DMS114 treated with DMSO at 0.1 percent for 48 hours (cell line): ENCODE results near the gene GCN1.

ENCODE experiments used
- DNase-seq: peaks from one replicate; lab custom pipeline; 2025; ENCODE audit not compliant: unreplicated experiment; lab: John Stamatoyannopoulos, UW

The GCN1 gene

DNA sequence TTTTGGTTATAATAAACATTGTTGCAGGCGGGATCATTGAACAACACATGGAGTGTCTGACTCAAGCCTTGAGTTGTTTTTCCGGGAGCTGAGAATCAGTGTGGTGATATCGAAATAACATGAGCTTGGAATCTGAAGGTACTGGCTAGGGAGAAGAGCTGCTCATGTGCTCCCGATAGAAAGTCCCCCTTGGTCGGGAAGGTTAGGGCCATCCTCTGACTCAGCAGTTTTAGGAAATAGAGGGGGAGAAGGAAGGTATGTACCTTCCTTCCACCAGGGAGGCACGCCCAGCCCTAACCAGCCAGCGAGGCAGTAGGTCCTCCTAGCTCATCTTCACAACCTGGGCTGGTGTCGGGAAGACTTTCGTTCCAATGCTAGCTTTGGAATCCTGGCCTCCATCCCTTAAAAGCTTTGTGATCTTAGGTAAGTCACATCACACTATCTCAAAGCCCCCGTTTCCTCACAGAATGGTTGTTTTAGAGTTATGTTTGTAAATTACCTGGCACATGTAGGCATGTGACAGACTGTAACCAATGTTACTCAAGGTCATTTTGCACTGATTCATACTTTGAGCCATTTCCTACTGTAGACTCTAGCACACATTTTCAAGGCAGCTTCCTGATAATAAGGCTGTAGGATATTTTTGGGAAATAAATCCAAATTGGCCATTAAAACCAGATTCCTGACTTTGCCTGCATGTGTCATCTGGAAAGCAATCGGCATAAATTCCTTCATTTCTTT is 76.0 kb downstream of the GCN1 start:
- DNase-seq: no peak

GRCh38 chr12:120117961-120118320 is 76.6 kb downstream of the GCN1 start:
- DNase-seq: no peak

- peak; percentile 86 for DNase-seq
Measured at GRCh38 chr12:120116792-120117651, 77.5 kb downstream of the GCN1 start.

DNA sequence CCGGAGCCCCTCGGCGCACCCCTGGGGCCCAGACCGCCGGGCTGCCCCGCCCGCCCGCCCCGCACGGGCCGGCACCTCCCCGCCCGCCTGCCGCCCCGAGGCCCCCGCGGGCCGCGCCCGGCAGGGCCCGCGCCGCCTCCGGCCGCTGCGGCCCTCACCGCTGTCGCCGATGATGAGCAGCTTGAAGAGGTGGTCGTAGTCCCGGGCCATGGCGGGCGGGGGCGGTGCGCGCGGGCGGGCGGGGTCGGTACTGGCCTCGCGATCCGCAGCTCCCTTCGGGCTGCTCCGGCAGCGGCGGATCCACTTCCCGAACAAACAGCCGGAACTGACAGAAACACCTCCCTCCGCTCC is 78.1 kb downstream of the GCN1 start, which contains the start of gene RAB35:
Gene RAB35 (minus strand): TSS at position 313 of the 351 bp plus-strand sequence. CDS start 103 bp downstream, at position 210.
- DNase-seq: no peak

- DNase-seq: peak; percentile 28
Measured at GRCh38 chr12:120115692-120116440, 78.6 kb downstream of the GCN1 start.

GRCh38 chr12:120115066-120115465 is 79.4 kb downstream of the GCN1 start:
- DNase-seq: no peak

GRCh38 chr12:120110550-120111501 is 83.7 kb downstream of the GCN1 start:
- no peak for DNase-seq

GRCh38 chr12:120109570-120110267 is 84.8 kb downstream of the GCN1 start:
- DNase-seq: no peak

DNA sequence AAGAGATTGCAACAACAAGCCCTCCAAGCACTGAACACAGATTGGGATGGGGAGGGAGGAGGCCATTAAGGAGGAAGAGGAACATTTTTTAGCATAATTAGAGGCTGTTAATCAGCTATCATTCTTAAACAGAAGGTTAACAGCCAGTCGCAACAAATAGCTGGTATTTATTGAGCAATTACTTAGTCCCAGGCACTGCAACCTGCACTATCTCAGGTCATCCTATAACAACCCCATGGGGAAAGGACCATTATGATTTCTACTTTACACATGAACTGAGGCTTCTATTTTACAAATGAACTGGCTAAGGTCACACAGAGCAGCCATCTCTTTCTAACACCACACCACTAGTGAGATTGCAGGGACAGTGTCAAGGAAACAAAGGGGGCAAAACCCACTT is 88.4 kb downstream of the GCN1 start:
- no peak for DNase-seq

DNA sequence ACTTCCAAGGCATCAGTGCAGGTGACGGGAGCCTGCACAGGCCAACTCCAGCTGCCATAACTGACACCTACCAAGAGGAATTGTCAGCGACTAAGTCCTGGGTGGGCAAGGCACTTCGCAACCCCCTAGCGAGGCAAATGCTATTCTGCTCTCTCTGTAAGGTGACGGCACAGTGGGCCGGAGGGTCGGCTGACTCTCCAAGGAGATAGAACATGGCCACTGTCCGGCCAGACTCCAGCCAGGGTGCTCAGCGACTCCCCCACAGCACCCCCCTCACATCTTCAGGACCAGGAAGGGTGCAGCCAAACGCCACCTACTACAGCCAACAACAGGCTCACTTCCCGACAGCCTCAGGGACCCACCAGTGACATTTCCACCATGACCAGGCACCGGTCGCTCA is 91.1 kb downstream of the GCN1 start:
- DNase-seq: no peak

DNA sequence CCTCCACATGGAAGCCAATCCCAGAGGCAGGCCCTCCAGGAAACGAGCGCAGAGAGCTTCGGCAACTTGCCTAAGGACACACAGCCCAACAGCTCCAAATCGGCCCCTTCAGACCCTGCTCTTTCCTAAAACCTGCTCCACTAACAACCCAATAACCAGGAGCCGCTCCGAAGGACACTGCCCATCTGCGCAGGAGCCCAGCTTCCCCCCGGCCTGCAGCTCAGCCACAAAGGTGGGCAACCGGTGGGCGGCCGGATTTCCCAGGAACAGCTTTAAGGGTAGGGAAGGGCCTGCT is 91.5 kb downstream of the GCN1 start:
- DNase-seq: no peak

DNA sequence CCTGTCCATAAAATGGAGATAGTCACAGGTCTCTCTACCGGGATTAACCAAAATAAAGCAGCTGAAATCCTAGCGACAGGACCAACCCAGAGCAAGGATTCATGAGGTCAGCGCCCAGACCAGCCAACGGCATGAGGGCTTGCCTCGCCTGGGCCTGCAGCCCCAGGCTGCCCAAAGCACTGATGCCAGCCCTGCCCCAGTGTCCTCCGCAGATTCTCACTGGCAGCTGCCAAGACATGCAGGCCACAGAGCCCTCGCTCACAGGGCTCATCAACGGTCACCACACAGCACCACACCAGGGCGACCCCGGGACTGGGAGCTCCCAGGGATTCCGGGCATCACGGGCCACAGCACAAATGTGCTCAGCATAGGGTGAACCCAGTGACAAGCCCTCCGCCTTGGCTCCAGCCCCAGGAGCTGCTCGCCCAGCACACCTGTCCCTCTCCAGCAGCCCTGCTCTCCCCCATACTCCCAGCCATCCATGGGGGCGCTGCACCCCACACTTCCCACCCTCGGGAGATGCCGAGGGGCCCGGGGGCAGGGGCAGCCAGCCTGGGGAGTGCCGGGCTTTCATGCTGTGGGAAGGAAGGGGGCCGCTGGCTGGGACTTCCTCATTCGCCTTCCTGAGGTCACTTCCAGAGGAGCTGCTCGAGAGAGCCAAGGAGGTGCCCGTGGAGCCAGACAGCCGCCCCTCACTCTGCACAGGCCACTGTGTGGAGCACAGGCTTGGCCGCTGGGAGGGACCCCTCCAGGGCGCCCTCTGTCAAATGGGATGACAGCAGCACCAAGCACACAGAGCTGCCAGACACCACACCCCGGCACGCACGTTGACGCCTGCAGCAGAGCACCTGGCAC is 92.1 kb downstream of the GCN1 start:
- no peak for DNase-seq

- no peak for DNase-seq
Measured at GRCh38 chr12:120101617-120102016, 92.9 kb downstream of the GCN1 start.

GRCh38 chr12:120101182-120101581 is 93.3 kb downstream of the GCN1 start:
- DNase-seq: no peak

DNA sequence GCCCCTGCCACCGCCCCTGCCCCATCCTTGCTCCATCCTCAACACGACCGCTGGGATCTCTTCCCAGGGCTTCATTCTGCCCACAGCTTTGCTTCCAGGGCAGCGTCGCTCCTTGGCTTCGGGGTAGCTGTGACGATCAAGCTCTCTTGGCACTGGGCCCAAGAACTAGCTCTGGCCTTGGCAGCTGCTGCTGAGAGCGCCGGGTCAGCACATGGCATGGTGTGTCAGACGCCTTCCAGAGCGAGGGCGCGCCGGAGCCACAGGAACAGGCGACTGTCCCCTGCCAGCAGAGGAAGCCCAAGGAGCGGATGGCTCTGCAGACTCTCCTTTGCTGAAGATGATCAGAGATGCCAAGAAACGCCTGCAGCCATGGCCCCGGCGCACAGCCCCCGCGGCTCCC is 93.9 kb downstream of the GCN1 start:
- DNase-seq: no peak

DNA sequence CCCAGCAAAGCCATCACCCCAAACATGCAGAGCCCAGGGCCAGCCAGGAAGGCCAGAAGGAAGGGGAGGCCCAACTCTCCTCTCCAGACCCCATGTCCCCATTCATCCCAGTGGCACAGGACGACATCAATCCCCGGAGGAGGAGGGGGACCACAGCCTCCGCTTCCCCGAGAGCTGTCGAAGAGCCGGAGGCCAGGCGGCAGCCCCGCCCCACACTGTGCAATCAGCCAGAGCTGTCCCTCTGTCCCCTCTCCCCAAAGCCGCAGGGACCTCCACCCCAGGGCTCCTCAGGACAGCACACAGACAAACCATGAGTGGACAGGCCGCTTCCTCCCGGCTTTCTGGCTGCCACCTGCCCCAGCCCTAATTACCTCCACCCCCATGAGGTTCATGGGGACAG is 94.8 kb downstream of the GCN1 start:
- DNase-seq: no peak

DNA sequence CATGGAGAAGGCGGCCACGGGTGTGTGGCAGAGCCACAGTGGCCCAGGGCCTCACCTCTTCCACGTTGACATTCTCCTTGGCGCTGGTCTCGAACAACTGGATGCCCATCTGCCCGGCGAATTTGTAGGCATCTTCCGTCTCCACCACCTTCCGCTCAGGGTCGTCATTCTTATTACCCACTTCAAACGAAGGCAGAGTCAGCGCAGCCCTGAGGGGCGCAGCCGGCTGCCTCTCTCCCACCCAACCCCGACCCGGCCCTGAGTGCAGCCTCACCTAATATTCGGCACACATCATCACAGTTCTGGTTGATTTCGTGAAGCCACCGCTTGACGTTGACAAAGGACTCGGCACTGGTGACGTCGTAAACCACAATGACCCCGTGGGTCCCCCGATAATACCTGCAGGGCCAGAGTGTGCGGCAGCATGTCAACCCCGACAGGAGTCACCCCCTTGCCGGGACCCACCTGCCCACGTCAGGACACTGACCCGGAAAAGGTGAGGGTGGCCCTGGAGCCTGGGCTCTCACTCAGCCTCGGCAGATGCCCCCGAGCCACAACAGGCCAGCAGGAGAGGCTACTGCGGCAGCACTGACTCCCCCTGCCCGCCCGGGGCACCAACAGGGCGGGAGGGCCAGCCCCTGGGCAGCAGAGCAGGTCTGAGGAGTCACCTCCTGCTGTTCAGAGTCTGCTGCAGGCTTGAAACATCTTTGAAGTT is 95.6 kb downstream of the GCN1 start:
- DNase-seq: no peak

GRCh38 chr12:120096671-120097202 is 97.8 kb downstream of the GCN1 start:
- DNase-seq: no peak
